Breast epithelium (tissue), 4 donors: ENCODE results near the gene ADIG. TPM values are rescaled to one million over a fixed set of nuclear protein-coding genes. Genes with fewer than 3 reads are reported as not detected.

Source experiments
- DNase-seq, 2 donors: peaks; one replicate each; pipeline ENCODE4 v3.0.0-alpha.2; 2019; ENCODE audit warnings: low spot score in 2 of 2
- H3K27ac ChIP-seq, 2 donors: fragments of 200-600 bp; sonication (generic) in 1 of 2; one replicate each; pipeline ENCODE4 v1.5.1; 2016 to 2019; ENCODE audit warnings: mild to moderate bottlenecking in 1 of 2
- H3K27me3 ChIP-seq, 2 donors: fragments of 200-600 bp; sonication (generic) in 1 of 2; one replicate each; pipeline versions ENCODE4 v1.5.1 to v1.6.0; 2017 to 2019; ENCODE audit warnings: control low read depth in 1 of 2, mild to moderate bottlenecking in 1 of 2
- H3K36me3 ChIP-seq: fragments of 200-600 bp; one replicate; pipeline ENCODE4 v1.5.1; 2019
- H3K4me1 ChIP-seq, 2 donors: fragments of 200-600 bp; sonication (generic); one replicate each; pipeline ENCODE4 v1.5.1; 2016 to 2019; ENCODE audit warnings: control low read depth in 1 of 2
- H3K4me3 ChIP-seq, 3 donors: fragments of 200-600 bp; sonication (generic); 1 replicate in 2 of 3; 2 replicates in 1 of 3; pipeline ENCODE4 v1.5.1; 2016 to 2019; ENCODE audit warnings: mild to moderate bottlenecking in 3 of 3, moderate library complexity in 2 of 3
- H3K9me3 ChIP-seq, 2 donors: fragments of 200-600 bp; sonication (generic) in 1 of 2; one replicate each; pipeline ENCODE4 v1.5.1; 2016 to 2019; ENCODE audit warnings: control low read depth in 1 of 2
- CTCF ChIP-seq, 3 donors: fragments of 450-650 bp; IDR thresholded peaks; one replicate each; pipeline ENCODE4 v1.5.1; 2016 to 2017; ENCODE audit warnings: antibody characterized with exemption in 3 of 3, mild to moderate bottlenecking in 3 of 3, moderate library complexity in 3 of 3
- POLR2A ChIP-seq: fragments of 450-650 bp; IDR thresholded peaks from one replicate; pipeline ENCODE4 v1.6.1; 2016; ENCODE audit warnings: antibody characterized with exemption, mild to moderate bottlenecking, moderate library complexity
- POLR2AphosphoS5 ChIP-seq, 3 donors: sonication (generic); formaldehyde crosslinking; IDR thresholded peaks; one replicate each; pipeline ENCODE4 v1.6.1; 2017; ENCODE audit warnings: antibody characterized with exemption in 3 of 3
- intact Hi-C: fragments of 100-400 bp; cut with DNase I; formaldehyde crosslinking; loops from one replicate; pipeline ENCODE4 v1.15.1; 2023; ENCODE audit warnings: low total_unique reads
- total RNA-seq, 3 donors: library from RNA; depleted of rRNA; stranded (reverse); fragments of >200 nt; gene quantifications; one replicate each; pipeline ENCODE4 v1.1.0, GENCODE V29; 2016

Gene ADIG
- total RNA-seq, 3 donors from 2014 or later, result not detected

- H3K27me3 ChIP-seq, result peaks cover 0 to 4% of the 10 kb centered on the region in 2 donors
Observed at GRCh38 chr20:38610521-38610920, 29.5 kb downstream of the ADIG start.

GRCh38 chr20:38612751-38613515 is 31.9 kb downstream of the ADIG start:
- Histone ChIP-seq H3K36me3 (no peaks in the 10 kb centered on the region), H3K9me3 (no peaks in the 10 kb centered on the region), H3K27ac (no peak overlapping the region), H3K27me3 (peaks cover 0 to 12% of the 10 kb centered on the region in 2 donors), H3K4me3 (no peak overlapping the region), H3K4me1 (no peaks in the 10 kb centered on the region)
- no peak for DNase-seq
- TF ChIP-seq CTCF (IDR thresholded peaks at IDR 0.05) (no peak), POLR2AphosphoS5 (IDR thresholded peaks at IDR 0.05) (no peak), POLR2A (no peak)
- intact Hi-C loops, result no loop called here

More at GRCh38 chr20:38610521-38610920, 29.5 kb downstream of the ADIG start:
- intact Hi-C loops, result no loop called here
- Histone ChIP-seq H3K9me3 (no peaks in the 10 kb centered on the region), H3K4me1 (no peaks in the 10 kb centered on the region), H3K27ac (no peak overlapping the region), H3K36me3 (no peaks in the 10 kb centered on the region), H3K4me3 (no peak overlapping the region)
- no peak for DNase-seq
- TF ChIP-seq POLR2AphosphoS5 (IDR thresholded peaks at IDR 0.05), result no peak
- no peak for TF ChIP-seq CTCF (IDR thresholded peaks at IDR 0.05)
- TF ChIP-seq POLR2A, result no peak

GRCh38 chr20:38615283-38615682 is 34.3 kb downstream of the ADIG start:
- no peaks in the 10 kb centered on the region for H3K4me1 ChIP-seq
- DNase-seq, result no peak
- TF ChIP-seq POLR2AphosphoS5 (IDR thresholded peaks at IDR 0.05), result no peak
- no peak for TF ChIP-seq POLR2A
- no peak for TF ChIP-seq CTCF (IDR thresholded peaks at IDR 0.05)
- intact Hi-C loops, result no loop called here
- no peak overlapping the region for H3K4me3 ChIP-seq
- H3K9me3 ChIP-seq, result no peaks in the 10 kb centered on the region
- H3K27ac ChIP-seq, result no peak overlapping the region
- peaks cover 0 to 12% of the 10 kb centered on the region in 2 donors for H3K27me3 ChIP-seq
- H3K36me3 ChIP-seq, result no peaks in the 10 kb centered on the region

GRCh38 chr20:38616457-38616856 is 35.5 kb downstream of the ADIG start:
- no peak overlapping the region for H3K4me3 ChIP-seq
- no peak overlapping the region for H3K27ac ChIP-seq
- peaks cover 0 to 12% of the 10 kb centered on the region in 2 donors for H3K27me3 ChIP-seq
- TF ChIP-seq CTCF (IDR thresholded peaks at IDR 0.05) (no peak), POLR2A (no peak), POLR2AphosphoS5 (IDR thresholded peaks at IDR 0.05) (no peak)
- intact Hi-C loops, result no loop called here
- H3K36me3 ChIP-seq, result no peaks in the 10 kb centered on the region
- H3K9me3 ChIP-seq, result no peaks in the 10 kb centered on the region
- DNase-seq, result no peak
- no peaks in the 10 kb centered on the region for H3K4me1 ChIP-seq

- peaks cover 0 to 12% of the 10 kb centered on the region in 2 donors for H3K27me3 ChIP-seq
- no peaks in the 10 kb centered on the region for H3K36me3 ChIP-seq
- no peak for TF ChIP-seq CTCF (IDR thresholded peaks at IDR 0.05)
- TF ChIP-seq POLR2A, result no peak
- no peak for TF ChIP-seq POLR2AphosphoS5 (IDR thresholded peaks at IDR 0.05)
- H3K4me3 ChIP-seq, result no peak overlapping the region
- intact Hi-C loops, result no loop called here
- peak in 1 of 2 donors; percentile 61 for DNase-seq
- H3K4me1 ChIP-seq, result no peaks in the 10 kb centered on the region
- H3K27ac ChIP-seq, result no peak overlapping the region
- no peaks in the 10 kb centered on the region for H3K9me3 ChIP-seq
Observed at GRCh38 chr20:38617011-38617829, 36.2 kb downstream of the ADIG start.
